ENCODE measurements around the gene LYZ. TPM values are rescaled to one million over a fixed set of nuclear protein-coding genes. Genes with fewer than 3 reads are reported as not detected.

LYZ gene
- total RNA-seq, 1 donor from 2014 or later: 8.8 TPM

DNA sequence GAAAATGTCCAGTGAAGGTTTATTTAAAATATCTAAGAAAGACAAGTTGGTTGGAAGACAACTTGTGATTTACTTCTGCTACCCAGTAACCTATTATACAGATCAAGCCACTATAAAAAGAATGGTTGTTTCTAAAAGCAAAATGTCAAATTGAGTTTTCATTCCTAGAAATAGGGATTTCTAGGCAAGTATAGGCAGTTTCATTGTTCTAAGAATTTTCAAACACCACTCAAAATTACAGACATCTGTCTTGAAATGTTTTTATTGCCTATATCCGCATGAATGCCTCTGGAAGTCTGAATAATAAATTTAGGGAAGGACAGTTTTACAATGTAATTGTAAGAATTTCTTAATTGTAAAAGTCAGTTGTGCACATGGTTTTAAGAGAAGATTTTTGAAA lies 20.0 kb downstream of the LYZ start:
- Mint-ChIP-seq H3K27ac (no peak overlapping the region), H3K4me1 (ENCODE audit: low read depth) (no peaks in the 10 kb centered on the region), H3K36me3 (ENCODE audit: insufficient read depth) (peaks cover 34% of the 10 kb centered on the region), H3K27me3 (no peaks in the 10 kb centered on the region), H3K4me3 (ENCODE audit: low read depth) (no peak overlapping the region), H3K9me3 (ENCODE audit: low read depth) (peaks cover 10% of the 10 kb centered on the region)
- TF ChIP-seq CTCF (IDR thresholded peaks at IDR 0.05; ENCODE audit: unreplicated experiment): no peak
- no peak for DNase-seq (ENCODE audit: low spot score, unreplicated experiment)

DNA sequence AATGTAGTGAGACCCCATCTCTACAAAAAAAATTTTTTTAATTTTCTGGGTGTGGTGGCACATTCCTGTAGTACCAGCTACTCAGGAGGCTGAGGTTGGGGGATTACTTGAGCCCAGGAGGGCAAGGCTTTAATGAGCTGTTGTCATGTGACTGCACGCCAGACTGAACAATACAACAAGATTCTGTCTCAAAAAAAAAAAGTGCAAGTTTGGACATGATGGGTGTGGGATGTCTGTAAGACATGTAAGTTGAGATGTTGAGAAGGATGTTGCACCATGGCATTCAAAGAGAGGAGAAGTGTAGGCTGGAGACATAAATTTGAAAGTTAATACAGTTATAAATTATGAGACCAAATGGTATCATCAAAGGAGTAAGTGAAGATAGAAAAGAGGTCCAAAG lies 34.9 kb downstream of the LYZ start:
- TF ChIP-seq CTCF (IDR thresholded peaks at IDR 0.05; ENCODE audit: unreplicated experiment): no peak
- no peak overlapping the region for H3K27ac Mint-ChIP-seq
- peaks cover 37% of the 10 kb centered on the region for H3K36me3 Mint-ChIP-seq (ENCODE audit: insufficient read depth)
- no peak overlapping the region for H3K4me3 Mint-ChIP-seq (ENCODE audit: low read depth)
- no peaks in the 10 kb centered on the region for H3K4me1 Mint-ChIP-seq (ENCODE audit: low read depth)
- no peak for DNase-seq (ENCODE audit: low spot score, unreplicated experiment)
- H3K9me3 Mint-ChIP-seq (ENCODE audit: low read depth): peaks cover under 1% of the 10 kb centered on the region
- H3K27me3 Mint-ChIP-seq: no peaks in the 10 kb centered on the region

DNA sequence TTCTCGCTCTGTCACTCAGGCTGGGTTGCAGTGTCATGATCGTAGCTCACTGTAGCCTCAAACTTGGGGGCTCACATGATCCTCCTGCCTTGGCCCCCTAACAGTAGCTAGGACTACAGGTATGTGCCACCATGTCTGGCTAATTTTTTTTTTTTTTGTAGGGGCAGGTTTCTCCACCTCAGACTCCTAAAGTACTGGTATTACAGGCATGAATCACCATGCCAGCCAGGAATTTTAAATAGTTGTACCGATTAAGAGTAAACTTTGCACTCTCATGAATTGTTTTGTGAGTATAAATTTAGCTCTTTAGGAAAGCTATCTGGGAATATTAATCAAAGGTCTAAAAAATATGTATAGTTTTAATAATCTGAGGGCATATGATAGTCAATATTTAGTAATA lies 36.9 kb downstream of the LYZ start:
- no peaks in the 10 kb centered on the region for H3K4me1 Mint-ChIP-seq (ENCODE audit: low read depth)
- H3K27me3 Mint-ChIP-seq: no peaks in the 10 kb centered on the region
- no peak for TF ChIP-seq CTCF (IDR thresholded peaks at IDR 0.05; ENCODE audit: unreplicated experiment)
- H3K27ac Mint-ChIP-seq: no peak overlapping the region
- DNase-seq (ENCODE audit: low spot score, unreplicated experiment): no peak
- no peaks in the 10 kb centered on the region for H3K9me3 Mint-ChIP-seq (ENCODE audit: low read depth)
- H3K4me3 Mint-ChIP-seq (ENCODE audit: low read depth): no peak overlapping the region
- peaks cover 26% of the 10 kb centered on the region for H3K36me3 Mint-ChIP-seq (ENCODE audit: insufficient read depth)

- no peaks in the 10 kb centered on the region for H3K9me3 Mint-ChIP-seq (ENCODE audit: low read depth)
- no peaks in the 10 kb centered on the region for H3K27me3 Mint-ChIP-seq
- TF ChIP-seq CTCF (IDR thresholded peaks at IDR 0.05; ENCODE audit: unreplicated experiment): no peak
- no peak for DNase-seq (ENCODE audit: low spot score, unreplicated experiment)
- H3K36me3 Mint-ChIP-seq (ENCODE audit: insufficient read depth): peaks cover 21% of the 10 kb centered on the region
- H3K4me1 Mint-ChIP-seq (ENCODE audit: low read depth): no peaks in the 10 kb centered on the region
- H3K27ac Mint-ChIP-seq: no peak overlapping the region
- H3K4me3 Mint-ChIP-seq (ENCODE audit: low read depth): no peak overlapping the region
These were observed 38.7 kb downstream of the LYZ start for GRCh38 chr12:69386921-69387320.

GRCh38 chr12:69388371-69388770 lies 40.2 kb downstream of the LYZ start:
- Mint-ChIP-seq H3K36me3 (ENCODE audit: insufficient read depth) (peaks cover 14% of the 10 kb centered on the region), H3K4me1 (ENCODE audit: low read depth) (no peaks in the 10 kb centered on the region), H3K4me3 (ENCODE audit: low read depth) (no peak overlapping the region), H3K27ac (no peak overlapping the region), H3K27me3 (no peaks in the 10 kb centered on the region), H3K9me3 (ENCODE audit: low read depth) (no peaks in the 10 kb centered on the region)
- no peak for DNase-seq (ENCODE audit: low spot score, unreplicated experiment)
- TF ChIP-seq CTCF (IDR thresholded peaks at IDR 0.05; ENCODE audit: unreplicated experiment): peak; percentile 55
